HG03103 (cell line): ENCODE results near the gene ASIC2.

Source experiments
- ATAC-seq: cut with Tn5 transposase; IDR thresholded peaks from one replicate; pipeline ENCODE4 v1.9.1; 2021; ENCODE audit warnings: low read depth; ENCODE audit not compliant: unreplicated experiment

ASIC2 gene

GRCh38 chr17:33258296-33258695, 34.8 kb downstream of the ASIC2 start:
- ATAC-seq, result no peak

GRCh38 chr17:33245183-33245582, 47.9 kb downstream of the ASIC2 start:
- no peak for ATAC-seq

DNA sequence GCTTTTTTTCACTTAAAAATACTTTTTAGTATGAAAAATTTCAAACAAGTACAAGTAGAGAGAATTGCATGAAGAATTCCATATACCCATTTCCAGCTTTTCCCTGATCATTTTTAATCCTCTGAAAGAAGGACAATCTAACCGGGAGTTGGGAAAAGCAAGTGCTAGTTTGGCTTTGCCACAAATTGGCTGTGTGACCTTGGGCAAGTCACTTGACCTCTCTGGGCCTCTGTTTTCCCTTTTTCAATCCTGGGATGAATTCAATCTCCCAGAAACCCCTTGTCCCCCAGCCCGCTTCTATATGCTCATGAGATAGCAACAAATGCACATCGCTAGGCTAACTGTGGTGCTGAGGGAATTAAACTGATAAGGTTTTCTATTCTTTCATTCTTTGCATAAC, 49.4 kb downstream of the ASIC2 start:
- ATAC-seq, result no peak

- no peak for ATAC-seq
These were observed 50.5 kb downstream of the ASIC2 start for GRCh38 chr17:33242375-33243124.

- no peak for ATAC-seq
These were observed 51.7 kb downstream of the ASIC2 start for GRCh38 chr17:33241390-33241789.

DNA sequence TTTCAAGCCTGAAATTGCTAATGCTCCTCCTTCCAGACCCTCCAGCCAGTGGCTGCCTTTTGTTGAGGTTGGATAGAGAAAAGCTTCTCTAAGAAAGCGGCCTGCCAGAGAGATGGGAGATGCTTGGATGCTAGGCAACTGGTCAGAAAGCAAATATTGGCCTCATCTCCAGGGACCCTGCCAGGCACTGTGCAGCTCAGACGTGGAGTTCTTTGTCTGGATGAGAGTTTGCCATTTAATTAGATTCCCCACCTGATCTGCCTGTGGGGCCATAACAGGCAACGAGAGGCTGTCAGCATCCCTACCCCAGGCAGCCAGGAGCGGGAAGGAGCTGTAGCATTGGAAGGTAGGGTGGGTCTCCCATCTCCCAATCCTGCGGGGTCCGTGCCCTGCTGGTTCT, 52.7 kb downstream of the ASIC2 start:
- ATAC-seq, result no peak

GRCh38 chr17:33239702-33240101, 53.4 kb downstream of the ASIC2 start:
- ATAC-seq, result no peak

GRCh38 chr17:33234930-33235685, 58.0 kb downstream of the ASIC2 start:
- ATAC-seq, result no peak

- ATAC-seq, result no peak
These were observed 58.9 kb downstream of the ASIC2 start for GRCh38 chr17:33234233-33234632.

GRCh38 chr17:33233811-33234177, 59.3 kb downstream of the ASIC2 start:
- ATAC-seq, result no peak

GRCh38 chr17:33229499-33229898, 63.6 kb downstream of the ASIC2 start:
- ATAC-seq, result no peak

- ATAC-seq, result no peak
These were observed 64.1 kb downstream of the ASIC2 start for GRCh38 chr17:33229028-33229427.

GRCh38 chr17:33228548-33228947, 64.5 kb downstream of the ASIC2 start:
- no peak for ATAC-seq

DNA sequence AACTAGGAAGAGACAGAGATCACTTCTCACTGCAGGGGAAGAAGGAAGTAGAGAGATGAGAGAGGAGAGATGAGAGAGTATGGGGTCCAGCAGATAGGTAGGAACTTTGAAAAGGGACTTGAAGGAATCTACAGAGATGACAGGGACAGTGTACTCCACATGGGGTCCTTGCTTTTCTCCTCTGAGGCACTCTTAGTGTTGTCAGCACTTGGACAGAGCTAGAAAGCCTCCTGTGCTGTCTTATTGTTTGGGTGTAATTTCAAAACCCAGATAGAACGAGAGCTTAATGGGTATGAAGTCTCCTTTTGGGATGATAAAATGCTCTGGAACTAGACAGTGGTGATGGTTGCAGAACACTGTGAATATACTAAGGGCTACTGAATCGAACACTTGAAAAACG, 65.2 kb downstream of the ASIC2 start:
- no peak for ATAC-seq

DNA sequence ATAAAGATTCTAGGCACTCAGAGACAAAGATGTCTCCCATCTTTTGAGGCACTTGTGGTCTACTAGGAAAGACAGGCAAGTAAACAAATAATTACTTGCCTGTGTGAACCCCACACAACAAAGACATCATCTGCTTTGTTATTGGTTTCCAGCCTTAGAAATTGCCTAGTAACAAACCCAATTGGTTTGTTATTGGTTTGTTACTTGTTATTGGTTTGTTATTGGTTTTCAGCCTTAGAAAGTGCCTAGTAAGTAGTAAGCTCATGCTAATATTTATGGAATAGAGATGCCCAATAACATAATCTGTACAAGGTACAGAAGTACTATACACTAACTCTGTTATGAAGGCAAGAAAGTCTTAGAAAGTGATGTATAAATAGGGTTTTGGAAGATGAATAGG, 67.1 kb downstream of the ASIC2 start:
- ATAC-seq, result no peak

DNA sequence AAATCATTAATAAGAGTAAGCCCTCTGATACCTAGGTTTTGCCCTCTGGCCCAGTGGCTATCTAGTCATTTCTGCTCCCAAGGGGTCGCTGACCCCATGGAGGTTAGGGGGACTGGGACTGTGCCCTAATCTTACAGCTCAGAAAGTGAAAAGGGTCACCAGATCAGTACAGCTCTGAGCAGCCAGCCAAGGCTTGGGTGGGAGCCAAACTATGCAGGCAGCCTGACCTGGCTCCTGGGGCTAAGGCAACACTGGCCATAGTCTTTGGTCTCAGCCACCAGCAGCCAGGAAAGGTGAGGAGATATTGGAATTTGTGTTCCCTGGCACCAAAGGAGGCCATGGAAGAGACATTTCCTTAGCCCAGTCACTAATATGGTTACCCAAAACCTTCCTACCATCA, 67.6 kb downstream of the ASIC2 start:
- no peak for ATAC-seq

DNA sequence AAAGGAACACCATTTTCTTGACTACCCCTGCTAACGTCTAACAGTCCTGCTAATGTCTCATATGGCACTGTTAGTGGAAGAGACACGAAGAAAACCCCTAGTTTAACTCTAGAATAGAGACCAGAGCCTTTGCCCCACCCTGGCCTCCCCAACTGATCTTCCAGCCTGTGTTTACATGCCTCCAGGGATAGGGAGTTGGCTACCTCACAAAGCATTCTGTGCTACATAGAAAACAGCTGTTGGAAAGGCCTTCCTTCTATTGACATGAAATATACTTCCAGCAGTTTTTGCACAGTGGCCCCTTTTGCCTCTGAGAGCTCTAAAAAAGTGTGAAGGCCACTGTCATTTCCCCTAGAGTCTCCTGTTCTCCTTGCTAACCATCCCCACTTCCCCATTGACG, 73.1 kb downstream of the ASIC2 start:
- no peak for ATAC-seq

DNA sequence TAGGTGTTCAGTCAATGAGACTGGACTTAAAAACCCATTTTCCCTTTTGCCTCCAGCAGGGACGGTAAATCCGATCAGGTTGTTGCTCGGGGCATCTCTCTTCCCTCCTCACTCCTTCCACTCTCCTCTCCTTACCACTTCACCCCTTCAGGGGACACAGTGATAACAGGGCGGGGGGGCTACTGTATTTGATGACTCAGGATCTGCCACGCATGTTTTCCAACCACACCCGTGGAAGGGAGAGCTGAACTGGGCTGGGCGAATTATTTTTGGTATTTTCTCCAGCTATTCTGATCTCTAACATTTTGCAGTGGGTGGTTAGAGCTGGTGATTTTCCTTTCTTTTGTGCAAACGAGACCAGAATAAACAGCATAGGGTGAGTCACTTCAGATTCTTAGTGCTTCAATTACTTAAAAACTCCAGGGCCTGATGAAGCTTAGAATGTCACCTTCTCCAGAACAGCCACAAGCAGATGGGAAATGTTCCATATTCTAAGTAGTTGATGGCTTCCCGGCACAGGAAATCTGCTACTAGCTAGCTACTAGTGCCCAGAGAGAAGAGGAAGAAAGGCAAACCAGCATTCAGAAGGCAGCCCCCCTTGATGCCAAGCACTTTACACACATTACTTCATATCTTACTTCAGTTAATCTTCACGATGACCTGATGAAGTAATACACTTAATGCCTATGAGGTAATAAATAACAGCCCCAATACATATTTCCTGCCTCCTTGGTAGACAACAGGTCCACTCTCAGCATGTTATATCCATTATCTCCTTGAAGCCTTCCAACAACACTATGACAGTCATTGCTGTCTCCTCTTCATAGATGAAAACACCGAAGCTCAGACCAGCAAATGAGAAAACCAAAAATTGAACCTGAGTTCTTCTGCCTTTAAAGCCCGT, 74.1 kb downstream of the ASIC2 start:
- ATAC-seq, result no peak

GRCh38 chr17:33217891-33218290, 75.2 kb downstream of the ASIC2 start:
- no peak for ATAC-seq

GRCh38 chr17:33214996-33215395, 78.1 kb downstream of the ASIC2 start:
- ATAC-seq, result no peak

GRCh38 chr17:33210285-33210684, 82.8 kb downstream of the ASIC2 start:
- ATAC-seq, result no peak
